ENCODE data around the gene PRAMEF7. TPM values are rescaled to one million over a fixed set of nuclear protein-coding genes. Genes with fewer than 3 reads are reported as not detected.
"Not testable (repeated sequence)": the region's sequence is repeated elsewhere in the genome, so short reads cannot be mapped to it uniquely, and the experiment has no call there.

The PRAMEF7 gene
- total RNA-seq, 2 experiments from 2014 or later = not detected

DNA sequence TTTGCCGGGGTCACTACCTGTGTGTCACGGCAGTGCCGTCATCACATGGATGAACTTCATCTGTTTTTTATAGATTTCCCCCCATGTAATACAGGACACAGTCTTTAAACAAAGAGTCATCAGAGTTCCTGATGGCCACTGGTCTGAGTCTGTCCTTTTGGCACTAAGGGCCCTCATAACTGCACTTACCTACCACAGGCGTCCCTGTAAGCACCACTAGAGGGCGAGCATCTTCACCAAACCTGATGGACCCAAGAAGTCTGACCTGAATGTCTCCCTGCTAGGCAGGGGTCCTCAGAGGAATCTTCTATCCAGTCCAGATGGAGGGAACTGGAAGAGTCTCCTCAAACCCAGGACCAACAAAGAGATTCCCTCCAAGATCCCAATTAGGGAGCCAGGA is 8.0 kb downstream of the PRAMEF7 start:
- CTCF ChIA-PET; H3K27ac ChIP-seq (ENCODE audit: low read depth in 1 of 2, low read length in 2 of 2); H3K4me1 Mint-ChIP-seq (ENCODE audit: low read depth); H3K36me3 Mint-ChIP-seq (ENCODE audit: low read depth); H3K4me3 Mint-ChIP-seq; ATAC-seq (ENCODE audit: poor library complexity); H3K27ac Mint-ChIP-seq; H3K27me3 Mint-ChIP-seq; POLR2A ChIA-PET; H3K27me3 ChIP-seq (ENCODE audit: control insufficient read depth in 1 of 2, insufficient read depth in 2 of 2, low read length in 2 of 2); H3K9me3 Mint-ChIP-seq; H3K4me3 ChIP-seq (ENCODE audit: low read length); intact Hi-C loops (cut with DNase I, micrococcal nuclease); DNase-seq; H3K4me1 ChIP-seq (ENCODE audit: insufficient read depth, low read length); H3K36me3 ChIP-seq (ENCODE audit: insufficient read depth, low read length); H3K9me3 ChIP-seq (ENCODE audit: control insufficient read depth in 1 of 2, insufficient read depth in 1 of 2, low read length in 2 of 2): not testable (repeated sequence)

DNA sequence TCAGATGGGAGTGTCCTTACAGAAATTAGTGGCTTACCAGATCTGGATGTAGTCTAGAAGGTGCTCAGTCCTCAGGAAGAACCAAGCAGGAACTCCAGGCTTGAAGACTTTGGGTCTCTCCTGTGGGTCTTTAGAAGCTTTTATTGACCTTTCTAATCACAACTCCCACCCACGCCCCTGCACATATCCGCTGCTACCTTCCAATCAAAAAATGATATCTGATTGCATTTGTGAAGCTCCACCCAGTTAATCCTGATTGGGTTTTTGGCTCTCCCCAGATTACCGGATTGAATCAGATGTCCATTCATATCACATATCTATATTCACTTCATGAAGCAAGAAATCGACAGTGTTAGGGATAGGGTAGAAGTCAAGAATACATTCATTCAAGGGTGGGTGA is 31.1 kb downstream of the PRAMEF7 start, which contains the start of gene PRAMEF6:
PRAMEF6 (minus strand) TSS at position 101 of the 400 bp plus-strand sequence. CDS start 5,062 bp downstream, outside the sequence.
- H3K9me3 Mint-ChIP-seq; intact Hi-C loops (cut with DNase I, micrococcal nuclease); POLR2A ChIA-PET: not testable (repeated sequence)

More for the DNA sequence above, 31.1 kb downstream of the PRAMEF7 start, which contains the start of gene PRAMEF6:
- CTCF ChIA-PET; H3K4me1 ChIP-seq (ENCODE audit: insufficient read depth, low read length); H3K4me1 Mint-ChIP-seq (ENCODE audit: low read depth); H3K36me3 Mint-ChIP-seq (ENCODE audit: low read depth); H3K27ac Mint-ChIP-seq; ATAC-seq (ENCODE audit: poor library complexity); H3K4me3 ChIP-seq (ENCODE audit: low read length); H3K27me3 ChIP-seq (ENCODE audit: control insufficient read depth in 1 of 2, insufficient read depth in 2 of 2, low read length in 2 of 2); H3K9me3 ChIP-seq (ENCODE audit: control insufficient read depth in 1 of 2, insufficient read depth in 1 of 2, low read length in 2 of 2); H3K36me3 ChIP-seq (ENCODE audit: insufficient read depth, low read length); DNase-seq; H3K27me3 Mint-ChIP-seq; H3K4me3 Mint-ChIP-seq; H3K27ac ChIP-seq (ENCODE audit: low read depth in 1 of 2, low read length in 2 of 2): not testable (repeated sequence)

Other genes with a start within 250 kb of the PRAMEF7 start
- not detected for gene AADACL3, start 200.5 kb upstream of the PRAMEF7 start, total RNA-seq
- gene CFAP107, start 170.4 kb upstream of the PRAMEF7 start, total RNA-seq = not detected
- gene PRAMEF12, start 142.9 kb upstream of the PRAMEF7 start, total RNA-seq = not detected
- gene PRAMEF1, start 125.2 kb upstream of the PRAMEF7 start, total RNA-seq = not detected
- not detected for gene PRAMEF11, start 85.2 kb upstream of the PRAMEF7 start, total RNA-seq
- gene HNRNPCL1, start 67.9 kb upstream of the PRAMEF7 start, total RNA-seq = not detected
- gene PRAMEF2, start 59.5 kb upstream of the PRAMEF7 start, total RNA-seq = not detected
- not detected for gene PRAMEF4, start 30.4 kb upstream of the PRAMEF7 start, total RNA-seq
- not detected for gene PRAMEF10, start 18.3 kb upstream of the PRAMEF7 start, total RNA-seq
- not detected for gene PRAMEF6, start 31.0 kb downstream of the PRAMEF7 start, total RNA-seq
- gene PRAMEF27, start 140.0 kb downstream of the PRAMEF7 start, total RNA-seq = not detected
- gene HNRNPCL3, start 144.2 kb downstream of the PRAMEF7 start, total RNA-seq = not detected
- gene PRAMEF25, start 154.2 kb downstream of the PRAMEF7 start, total RNA-seq = not detected
- not detected for gene HNRNPCL2, start 200.2 kb downstream of the PRAMEF7 start, total RNA-seq
- not detected for gene PRAMEF26, start 239.4 kb downstream of the PRAMEF7 start, total RNA-seq
- gene HNRNPCL4, start 249.0 kb downstream of the PRAMEF7 start, total RNA-seq = not detected